Loucy (cell line): ENCODE data around the gene SLC38A3.

Experiments
- H2AFZ ChIP-seq: fragments of 200-600 bp; sonication (generic); 2 replicates; pipeline ENCODE4 v1.6.0; 2016; ENCODE audit warnings: antibody characterized with exemption, mild to moderate bottlenecking, low read length, moderate library complexity
- H3F3A ChIP-seq: fragments of 200-600 bp; 2 replicates; pipeline ENCODE4 v1.6.0; 2016; ENCODE audit warnings: antibody characterized with exemption, low read depth, mild to moderate bottlenecking
- H3K27me3 ChIP-seq: fragments of 200-600 bp; sonication (generic); 2 replicates; pipeline ENCODE4 v1.6.1; 2014; ENCODE audit warnings: low read length, mild to moderate bottlenecking; ENCODE audit not compliant: insufficient read depth, poor library complexity, severe bottlenecking
- H3K36me3 ChIP-seq: fragments of 200-600 bp; sonication (generic); 2 replicates; pipeline ENCODE4 v1.6.1; 2016; ENCODE audit warnings: low read length; ENCODE audit not compliant: insufficient read depth
- H3K4me1 ChIP-seq: fragments of 200-600 bp; sonication (generic); 2 replicates; pipeline ENCODE4 v1.5.1; 2014; ENCODE audit warnings: low read length, mild to moderate bottlenecking; ENCODE audit not compliant: insufficient read depth, poor library complexity, severe bottlenecking
- H3K4me2 ChIP-seq: fragments of 200-600 bp; sonication (generic); 2 replicates; pipeline ENCODE4 v1.6.0; 2014; ENCODE audit warnings: antibody characterized with exemption, low read length, low read depth, mild to moderate bottlenecking; ENCODE audit not compliant: poor library complexity, severe bottlenecking
- H3K4me3 ChIP-seq: fragments of 200-600 bp; sonication (generic); 2 replicates; pipeline ENCODE4 v1.5.1; 2014; ENCODE audit warnings: low read length, mild to moderate bottlenecking, mixed read lengths; ENCODE audit not compliant: poor library complexity, severe bottlenecking
- H3K79me2 ChIP-seq: fragments of 200-600 bp; sonication (generic); 2 replicates; pipeline ENCODE4 v1.6.1; 2014; ENCODE audit warnings: low read length; ENCODE audit not compliant: insufficient read depth
- H3K9ac ChIP-seq: fragments of 200-600 bp; sonication (generic); 2 replicates; pipeline ENCODE4 v1.6.0; 2014; ENCODE audit warnings: mild to moderate bottlenecking, low read depth, low read length, moderate library complexity; ENCODE audit not compliant: poor library complexity, severe bottlenecking
- H3K9me2 ChIP-seq: fragments of 200-600 bp; sonication (generic); replicated peaks from 2 replicates; pipeline ENCODE4 v1.6.1; 2016; ENCODE audit warnings: low read depth, low read length, mixed read lengths
- H3K9me3 ChIP-seq: fragments of 200-600 bp; sonication (generic); 2 replicates; pipeline ENCODE4 v1.6.1; 2014; ENCODE audit warnings: mild to moderate bottlenecking, antibody characterized with exemption, low read length, low read depth; ENCODE audit not compliant: insufficient read depth
- H4K20me1 ChIP-seq: fragments of 200-600 bp; sonication (generic); 2 replicates; pipeline ENCODE4 v1.6.0; 2014; ENCODE audit warnings: antibody characterized with exemption, low read length, mild to moderate bottlenecking; ENCODE audit not compliant: insufficient read depth, poor library complexity, severe bottlenecking
- CTCF ChIP-seq: fragments of 200-600 bp; sonication (generic); conservative IDR thresholded peaks from 2 replicates; pipeline ENCODE4 v1.5.1; 2014; ENCODE audit warnings: mild to moderate bottlenecking, antibody characterized with exemption, low read length
- EZH2phosphoT487 ChIP-seq: fragments of 200-600 bp; IDR thresholded peaks from 2 replicates; pipeline ENCODE4 v1.6.1; 2018; ENCODE audit warnings: antibody characterized with exemption, mild to moderate bottlenecking, moderate library complexity, borderline replicate concordance

SLC38A3 gene

GRCh38 chr3:50268703-50269451, 63.8 kb downstream of the SLC38A3 start, which contains the start of gene SEMA3B:
Gene SEMA3B, plus strand, starts transcription at chr3:50269147. Its CDS starts 94 bp downstream, at chr3:50269241.
- no peaks in the 10 kb centered on the region for H3K9me3 ChIP-seq
- H3K9ac ChIP-seq = no peak within 1 kb of the TSS
- TF ChIP-seq EZH2phosphoT487 (no peak), CTCF (no peak)

GRCh38 chr3:50269460-50269859, 64.4 kb downstream of the SLC38A3 start:
- H3K4me3 ChIP-seq = no peak overlapping the region
- no peaks in the 10 kb centered on the region for H4K20me1 ChIP-seq
- no peak overlapping the region for H3K4me2 ChIP-seq
- H3F3A ChIP-seq = no peaks in the 10 kb centered on the region
- H2AFZ ChIP-seq = no peak overlapping the region
- H3K9me2 ChIP-seq = no peaks in the 10 kb centered on the region
- H3K9me3 ChIP-seq = no peaks in the 10 kb centered on the region
- H3K27me3 ChIP-seq = no peaks in the 10 kb centered on the region
- TF ChIP-seq EZH2phosphoT487 = no peak
- no peak for TF ChIP-seq CTCF
- no peaks in the 10 kb centered on the region for H3K36me3 ChIP-seq
- no peaks in the 10 kb centered on the region for H3K79me2 ChIP-seq
- no peaks in the 10 kb centered on the region for H3K4me1 ChIP-seq
- H3K9ac ChIP-seq = no peak overlapping the region

More at GRCh38 chr3:50268703-50269451, 63.8 kb downstream of the SLC38A3 start, which contains the start of gene SEMA3B:
- Histone ChIP-seq H4K20me1 (no peaks in the 10 kb centered on the region), H3K4me2 (no peak within 1 kb of the TSS), H2AFZ (no peak within 1 kb of the TSS), H3K4me3 (no peak within 1 kb of the TSS), H3K27me3 (no peaks in the 10 kb centered on the region), H3K36me3 (no peaks in the 10 kb centered on the region), H3K9me2 (no peaks in the 10 kb centered on the region), H3K4me1 (no peaks in the 10 kb centered on the region), H3K79me2 (no peaks in the 10 kb centered on the region), H3F3A (no peaks in the 10 kb centered on the region)

GRCh38 chr3:50269977-50270413, 64.9 kb downstream of the SLC38A3 start:
- Histone ChIP-seq H4K20me1 (no peaks in the 10 kb centered on the region), H3F3A (no peaks in the 10 kb centered on the region), H2AFZ (no peak overlapping the region), H3K9me2 (no peaks in the 10 kb centered on the region), H3K9ac (no peak overlapping the region), H3K9me3 (no peaks in the 10 kb centered on the region), H3K4me2 (no peak overlapping the region), H3K79me2 (no peaks in the 10 kb centered on the region), H3K4me3 (no peak overlapping the region), H3K27me3 (no peaks in the 10 kb centered on the region), H3K36me3 (no peaks in the 10 kb centered on the region), H3K4me1 (no peaks in the 10 kb centered on the region)
- TF ChIP-seq EZH2phosphoT487 (no peak), CTCF (no peak)
